ENCODE results near the gene SMPD3. TPM values are rescaled to one million over a fixed set of nuclear protein-coding genes. Genes with fewer than 3 reads are reported as not detected.

The SMPD3 gene
- polyA plus RNA-seq, 4 donors = 1.1 to 2.4 (median 1.7) TPM

DNA sequence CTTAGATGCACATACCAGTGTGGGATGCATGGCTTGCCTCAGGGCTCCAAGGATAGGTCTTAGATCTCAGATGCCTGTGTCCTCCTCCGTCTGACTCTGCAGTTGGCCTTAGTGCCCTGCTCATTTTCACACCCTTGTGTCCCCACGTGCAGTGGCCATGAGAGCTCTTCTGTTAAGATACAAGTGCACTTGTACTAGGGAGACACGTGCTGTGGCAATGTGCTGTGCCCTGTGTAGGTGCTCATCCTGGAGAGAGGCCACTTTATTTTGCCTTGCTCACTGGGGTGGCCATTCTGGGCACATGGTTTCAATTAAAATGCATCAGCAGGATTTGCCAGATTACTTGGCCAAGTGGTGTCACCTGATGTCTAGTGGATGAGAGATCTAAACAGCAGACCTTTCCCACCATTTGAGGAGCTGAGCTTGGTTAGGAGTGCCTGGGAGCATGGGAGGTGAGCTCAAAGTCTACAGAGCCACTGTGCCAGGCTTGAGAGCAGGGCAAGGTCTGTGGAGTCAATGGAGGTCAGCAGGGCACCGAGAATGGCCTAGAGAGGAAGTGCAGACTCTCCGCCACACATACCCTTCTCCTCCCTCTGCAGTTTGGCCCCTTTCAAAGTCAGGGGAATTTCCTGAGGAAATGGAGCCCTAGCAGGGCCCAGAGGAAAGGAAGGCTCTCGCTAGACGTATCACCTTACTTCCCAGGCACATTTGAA is 25.2 kb upstream of the SMPD3 start:
- DNase-seq (ENCODE audit: low read depth in 4 of 4, low spot score in 2 of 4) = no peak

DNA sequence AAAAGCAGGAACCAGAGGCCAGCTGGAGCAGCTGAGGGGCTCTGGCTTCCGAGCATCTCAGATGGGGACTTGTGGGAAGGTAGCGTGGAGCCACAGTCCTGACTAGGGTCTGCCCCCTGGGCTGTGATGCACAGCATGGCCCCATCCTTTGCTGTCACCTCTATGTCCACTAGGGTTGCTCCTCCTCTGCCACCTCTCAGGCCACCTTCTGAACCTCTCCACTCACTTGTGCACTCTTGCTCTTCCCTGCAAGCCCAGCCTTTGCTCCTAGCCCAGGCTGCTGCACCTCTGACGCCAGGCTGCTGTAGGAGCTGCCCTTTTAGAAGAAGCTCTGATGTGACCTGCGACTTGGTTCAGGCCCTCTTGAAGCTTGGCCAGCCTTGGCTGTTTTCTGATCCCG is 24.3 kb upstream of the SMPD3 start:
- no peak for DNase-seq (ENCODE audit: low read depth in 4 of 4, low spot score in 2 of 4)

DNA sequence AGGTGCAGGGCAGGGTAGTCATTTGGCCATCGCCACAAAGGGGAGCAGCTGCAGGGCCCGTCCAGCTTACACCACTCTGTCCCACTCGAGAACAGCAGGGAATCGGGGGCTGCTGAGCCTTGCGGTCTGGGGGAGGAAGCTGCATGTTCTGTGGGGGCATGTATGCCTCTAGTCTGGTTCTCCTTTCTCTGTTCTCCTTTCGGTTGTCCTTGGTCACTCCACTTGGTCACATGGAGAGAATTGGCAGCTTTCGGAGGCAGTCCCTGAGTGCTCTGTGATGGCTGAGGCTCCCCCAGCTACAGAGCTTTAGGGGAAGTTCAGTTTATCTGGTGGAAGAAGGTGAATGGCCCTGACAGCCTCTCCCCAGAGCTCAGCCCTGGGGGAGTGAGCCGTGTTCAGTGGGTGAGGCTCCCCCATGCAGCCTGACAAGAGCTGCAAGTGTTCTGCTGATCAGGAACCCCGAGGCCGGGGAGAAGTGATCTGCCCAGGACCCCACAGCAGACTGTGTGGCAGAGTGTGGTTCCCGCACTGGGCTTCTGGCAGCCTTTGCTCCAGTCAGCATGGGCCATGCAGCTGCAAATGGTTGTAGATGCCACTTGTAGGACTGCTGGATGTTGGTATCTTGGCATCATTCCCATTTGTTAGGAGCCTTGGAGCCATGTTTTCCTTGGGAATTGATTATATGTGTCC is 22.3 kb upstream of the SMPD3 start:
- no peak for DNase-seq (ENCODE audit: low read depth in 4 of 4, low spot score in 2 of 4)

DNA sequence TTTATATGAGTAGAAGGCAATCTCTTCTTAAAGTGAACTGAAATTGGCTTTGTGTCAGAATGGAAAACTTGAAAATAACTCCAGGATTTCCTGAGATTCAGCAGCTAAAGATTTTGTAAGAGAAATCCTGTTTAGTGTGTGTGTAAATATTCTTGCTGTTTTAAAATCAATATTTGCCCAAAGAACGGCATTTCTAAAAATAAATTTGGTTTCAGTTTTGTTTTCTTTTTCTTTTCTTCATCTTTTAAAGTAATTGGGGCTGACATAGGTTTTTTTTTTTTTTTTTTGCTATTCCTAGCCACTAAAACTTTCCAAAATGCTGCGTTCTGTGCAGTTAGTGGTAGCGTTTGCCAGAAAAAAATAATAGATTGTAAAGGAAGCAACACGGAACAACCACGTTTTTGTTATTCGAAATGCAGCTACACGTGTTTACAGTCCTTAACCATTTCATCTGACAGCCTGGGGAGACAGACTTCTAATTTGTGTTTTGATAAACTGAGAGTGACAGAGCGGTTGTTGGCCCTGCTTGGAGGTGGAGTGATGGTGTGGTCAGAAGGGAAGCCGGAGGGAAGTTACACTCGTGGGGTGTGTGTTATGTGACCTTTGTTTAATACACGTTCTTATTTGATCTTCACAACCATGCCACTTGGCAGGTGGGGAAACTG is 21.6 kb upstream of the SMPD3 start:
- no peak for DNase-seq (ENCODE audit: low read depth in 4 of 4, low spot score in 2 of 4)

GRCh38 chr16:68468842-68469241 is 20.5 kb upstream of the SMPD3 start:
- DNase-seq (ENCODE audit: low read depth in 4 of 4, low spot score in 2 of 4) = no peak

- no peak for DNase-seq (ENCODE audit: low read depth in 4 of 4, low spot score in 2 of 4)
Observed at GRCh38 chr16:68466174-68466573, 17.9 kb upstream of the SMPD3 start.

DNA sequence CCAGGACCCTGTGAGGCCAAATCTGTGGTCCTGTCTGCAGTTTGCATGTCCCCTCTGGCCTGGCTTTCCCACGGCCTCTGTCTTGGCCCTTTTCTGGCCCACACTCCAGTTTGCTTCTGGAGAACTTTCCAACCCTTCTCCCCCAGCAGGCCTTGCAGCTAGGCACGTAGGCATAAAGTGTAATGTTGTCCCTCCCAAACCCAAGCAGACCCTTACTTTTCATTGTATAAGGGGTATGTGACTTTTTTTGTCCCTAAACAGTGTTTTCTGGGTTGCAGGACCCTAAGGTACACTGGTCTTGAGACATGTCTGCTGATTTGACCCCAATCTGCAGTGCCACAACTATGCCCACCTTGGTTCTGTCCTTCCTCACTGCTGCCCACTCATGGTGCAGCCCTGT is 15.6 kb upstream of the SMPD3 start:
- no peak for DNase-seq (ENCODE audit: low read depth in 4 of 4, low spot score in 2 of 4)

GRCh38 chr16:68460067-68460466 is 11.8 kb upstream of the SMPD3 start:
- no peak for DNase-seq (ENCODE audit: low read depth in 4 of 4, low spot score in 2 of 4)

DNA sequence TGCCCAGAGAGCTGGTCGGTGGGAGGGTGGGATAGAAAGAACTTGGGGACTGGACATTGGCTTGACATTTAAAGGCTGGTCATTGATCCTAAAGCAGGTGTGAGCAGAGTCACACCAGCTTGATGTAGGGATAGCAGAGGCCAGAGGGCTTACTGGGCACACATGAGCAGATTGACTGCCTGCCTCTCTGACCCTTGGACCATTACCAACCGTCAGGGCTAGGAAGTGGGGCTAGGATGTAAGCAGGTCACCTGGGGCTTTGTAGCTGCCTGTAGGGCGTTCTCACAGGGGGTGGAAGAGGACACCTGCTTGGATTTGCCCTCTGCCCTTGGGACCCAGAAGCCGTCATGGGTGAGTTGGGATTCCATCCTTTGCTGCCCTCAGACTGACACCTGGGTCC is 11.1 kb upstream of the SMPD3 start:
- no peak for DNase-seq (ENCODE audit: low read depth in 4 of 4, low spot score in 2 of 4)

DNA sequence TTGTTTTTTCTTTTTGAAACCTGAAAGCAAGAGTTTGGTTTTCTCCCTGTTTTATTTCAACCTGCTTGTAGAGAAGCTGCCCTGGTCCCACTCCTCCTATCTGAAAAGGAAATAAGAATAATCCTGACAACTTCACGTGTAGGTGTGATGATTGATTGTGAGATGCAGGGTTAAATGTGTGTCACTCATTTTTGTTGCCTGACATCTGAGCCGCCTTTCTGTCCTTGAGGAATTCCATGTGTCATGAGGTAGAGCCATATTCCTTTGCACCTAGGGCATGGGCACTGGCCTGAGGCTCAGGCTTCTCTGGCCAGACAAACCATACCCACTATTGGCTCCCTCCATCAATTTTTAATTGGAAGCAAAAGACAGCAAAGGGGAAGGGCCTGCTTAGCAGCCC is 10.2 kb upstream of the SMPD3 start:
- DNase-seq (ENCODE audit: low read depth in 4 of 4, low spot score in 2 of 4) = no peak

GRCh38 chr16:68458101-68458500 is 9.8 kb upstream of the SMPD3 start:
- no peak for DNase-seq (ENCODE audit: low read depth in 4 of 4, low spot score in 2 of 4)

GRCh38 chr16:68455631-68456030 is 7.3 kb upstream of the SMPD3 start:
- no peak for DNase-seq (ENCODE audit: low read depth in 4 of 4, low spot score in 2 of 4)

- DNase-seq (ENCODE audit: low read depth in 4 of 4, low spot score in 2 of 4) = no peak
Observed at GRCh38 chr16:68454920-68455435, 6.7 kb upstream of the SMPD3 start.

DNA sequence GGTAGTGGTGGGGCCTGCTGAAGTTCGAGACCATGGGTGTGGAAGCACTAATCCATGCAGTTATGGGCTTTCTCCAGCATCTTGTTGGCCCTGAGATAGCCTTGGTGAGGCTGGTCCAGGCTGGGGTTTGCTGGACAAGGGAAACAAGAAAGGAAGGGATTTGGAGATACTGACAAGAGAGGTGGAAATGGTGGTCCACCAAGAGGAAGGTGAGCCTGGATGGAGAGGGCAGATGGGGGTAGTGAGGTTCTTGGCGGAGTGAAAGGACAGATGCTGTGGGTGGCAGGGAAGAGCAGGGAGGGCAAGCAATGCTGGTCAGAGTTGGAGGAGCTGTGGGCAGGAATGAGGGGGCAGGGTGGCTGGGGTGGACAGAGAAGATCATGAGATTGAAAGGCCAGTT is 5.5 kb upstream of the SMPD3 start:
- no peak for DNase-seq (ENCODE audit: low read depth in 4 of 4, low spot score in 2 of 4)

- DNase-seq (ENCODE audit: low read depth in 4 of 4, low spot score in 2 of 4) = no peak
Observed at GRCh38 chr16:68452176-68452575, 3.9 kb upstream of the SMPD3 start.

DNA sequence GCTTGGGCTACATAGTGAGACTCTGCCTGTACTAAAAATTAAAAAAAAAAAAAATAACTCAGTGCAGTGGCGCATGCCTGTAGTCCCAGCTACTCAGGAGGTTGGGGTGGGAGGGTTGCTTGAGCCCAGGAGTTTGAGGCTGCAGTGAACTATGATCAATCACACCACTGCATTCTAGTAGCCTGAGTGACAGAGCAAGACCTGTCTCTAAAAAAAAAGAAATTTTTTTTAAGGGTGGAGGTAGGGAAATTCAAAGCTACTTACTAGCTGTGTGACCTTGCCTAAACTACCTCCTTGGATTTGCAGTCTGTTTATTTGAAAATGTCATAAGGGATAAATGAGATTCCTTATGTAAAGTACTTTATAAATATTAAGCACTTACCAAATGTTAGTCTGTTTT is 3.4 kb upstream of the SMPD3 start:
- DNase-seq (ENCODE audit: low read depth in 4 of 4, low spot score in 2 of 4) = no peak

GRCh38 chr16:68450741-68451255 is 2.5 kb upstream of the SMPD3 start:
- DNase-seq (ENCODE audit: low read depth in 4 of 4, low spot score in 2 of 4) = no peak

- peak in 1 of 4 donors; percentile 25 for DNase-seq (ENCODE audit: low read depth in 4 of 4, low spot score in 2 of 4)
Observed at GRCh38 chr16:68447653-68448359, 502 bp downstream of the SMPD3 start.

GRCh38 chr16:68446681-68447652 is 1.3 kb downstream of the SMPD3 start:
- DNase-seq (ENCODE audit: low read depth in 4 of 4, low spot score in 2 of 4) = no peak

DNA sequence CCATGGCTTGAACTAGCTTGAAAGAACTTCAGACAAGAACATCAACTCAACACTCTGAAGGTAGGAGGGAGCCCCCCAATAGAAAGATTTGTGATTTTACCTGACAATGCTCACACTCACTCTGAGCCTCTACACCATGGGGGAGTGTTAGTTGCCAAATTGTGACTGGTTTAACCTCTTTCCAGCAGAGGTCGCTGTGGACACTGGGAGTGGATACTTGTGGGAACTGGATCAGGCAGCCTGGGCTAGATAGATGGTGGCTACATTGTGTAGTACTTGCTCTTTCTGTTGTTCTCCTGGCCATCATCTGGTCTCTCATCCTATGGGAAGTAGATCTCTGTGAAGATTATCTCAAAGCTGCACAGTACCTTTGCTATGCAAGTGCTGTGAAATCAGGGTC is 2.9 kb downstream of the SMPD3 start:
- peak in 2 of 4 donors; percentile 9 to 27 for DNase-seq (ENCODE audit: low read depth in 4 of 4, low spot score in 2 of 4)

All from left renal cortex interstitium (tissue), 4 donors.